H9 (cell line): ENCODE results near the gene BRINP2. TPM values are rescaled to one million over a fixed set of nuclear protein-coding genes. Genes with fewer than 3 reads are reported as not detected.

ENCODE experiments used
- DNase-seq: peaks from one replicate; pipeline ENCODE4 v3.0.0-alpha.2; 2017
- H2AFZ ChIP-seq: one replicate; pipeline ENCODE4 v1.6.1; 2013; ENCODE audit warnings: mild to moderate bottlenecking, low read length, control low read depth, moderate library complexity
- H2AK5ac ChIP-seq: 2 replicates; pipeline ENCODE4 v1.6.1; 2013; ENCODE audit warnings: low read length, control low read depth, mixed read lengths; ENCODE audit not compliant: insufficient read length
- H2BK120ac ChIP-seq: one replicate; pipeline ENCODE4 v1.6.1; 2013; ENCODE audit warnings: low read depth, mild to moderate bottlenecking, low read length, control low read depth, inconsistent platforms; ENCODE audit not compliant: poor library complexity, severe bottlenecking
- H2BK12ac ChIP-seq: 2 replicates; pipeline ENCODE4 v1.6.1; 2013; ENCODE audit warnings: low read length, control low read depth, mixed read lengths, low read depth; ENCODE audit not compliant: insufficient read length
- H2BK15ac ChIP-seq: 2 replicates; pipeline ENCODE4 v1.6.1; 2013; ENCODE audit warnings: low read depth, low read length, control low read depth
- H2BK20ac ChIP-seq: one replicate; pipeline ENCODE4 v1.6.1; 2013; ENCODE audit warnings: low read depth, mild to moderate bottlenecking, low read length, control low read depth, inconsistent platforms; ENCODE audit not compliant: poor library complexity, severe bottlenecking
- H2BK5ac ChIP-seq: 2 replicates; pipeline ENCODE4 v1.6.1; 2013; ENCODE audit warnings: low read length, control low read depth, mixed read lengths; ENCODE audit not compliant: insufficient read length
- H3K14ac ChIP-seq: 2 replicates; pipeline ENCODE4 v1.6.1; 2013; ENCODE audit warnings: low read length, control low read depth; ENCODE audit not compliant: insufficient read depth
- H3K18ac ChIP-seq: 2 replicates; pipeline ENCODE4 v1.6.1; 2013; ENCODE audit warnings: low read depth, mild to moderate bottlenecking, mixed read lengths, low read length, control low read depth; ENCODE audit not compliant: insufficient read length
- H3K23ac ChIP-seq: 2 replicates; pipeline ENCODE4 v1.6.1; 2013; ENCODE audit warnings: low read length, control low read depth, mixed read lengths, low read depth; ENCODE audit not compliant: insufficient read length
- H3K23me2 ChIP-seq: 2 replicates; pipeline ENCODE4 v1.6.1; 2013; ENCODE audit warnings: low read depth, mild to moderate bottlenecking, mixed read lengths, low read length, control low read depth; ENCODE audit not compliant: insufficient read length, poor library complexity, severe bottlenecking
- H3K27ac ChIP-seq: 2 replicates; pipeline ENCODE4 v1.5.1; 2013; ENCODE audit warnings: low read length, control low read depth, mixed read lengths, low read depth; ENCODE audit not compliant: insufficient read length
- H3K27me3 ChIP-seq: 2 replicates; pipeline ENCODE4 v1.6.1; 2013; ENCODE audit warnings: low read length, control low read depth, inconsistent platforms; ENCODE audit not compliant: insufficient read depth
- H3K4ac ChIP-seq: 2 replicates; pipeline ENCODE4 v1.6.1; 2013; ENCODE audit warnings: low read depth, mild to moderate bottlenecking, control low read depth, inconsistent platforms, low read length, moderate library complexity
- H3K4me1 ChIP-seq: 2 replicates; pipeline ENCODE4 v1.6.1; 2013; ENCODE audit warnings: low read length, control low read depth, inconsistent platforms; ENCODE audit not compliant: insufficient read depth
- H3K4me2 ChIP-seq: 2 replicates; pipeline ENCODE4 v1.6.1; 2013; ENCODE audit warnings: low read length, control low read depth, mixed read lengths; ENCODE audit not compliant: insufficient read length, insufficient read depth
- H3K56ac ChIP-seq: 2 replicates; pipeline ENCODE4 v1.6.1; 2013; ENCODE audit warnings: low read depth, mild to moderate bottlenecking, mixed read lengths, low read length, control low read depth; ENCODE audit not compliant: insufficient read length
- H3K79me1 ChIP-seq: 2 replicates; pipeline ENCODE4 v1.6.1; 2013; ENCODE audit warnings: low read depth, mild to moderate bottlenecking, moderate library complexity, low read length, control low read depth, inconsistent platforms; ENCODE audit not compliant: insufficient read depth, poor library complexity, severe bottlenecking
- H3K79me2 ChIP-seq: 2 replicates; pipeline ENCODE4 v1.6.1; 2013; ENCODE audit warnings: low read length, control low read depth, inconsistent platforms; ENCODE audit not compliant: insufficient read depth
- H3K9ac ChIP-seq: 2 replicates; pipeline ENCODE4 v1.6.1; 2013; ENCODE audit warnings: low read length, control low read depth, mixed read lengths; ENCODE audit not compliant: insufficient read length; ENCODE audit errors: extremely low read depth
- H3K9me3 ChIP-seq: one replicate; pipeline ENCODE4 v1.6.1; 2013; ENCODE audit warnings: low read depth, low read length, inconsistent platforms; ENCODE audit not compliant: control insufficient read depth
- H3T11ph ChIP-seq: one replicate; pipeline ENCODE4 v1.6.1; 2013; ENCODE audit warnings: mild to moderate bottlenecking, low read length, control low read depth, inconsistent platforms
- H4K20me1 ChIP-seq: one replicate; pipeline ENCODE4 v1.6.1; 2013; ENCODE audit not compliant: control insufficient read depth, insufficient read length, insufficient read depth
- H4K5ac ChIP-seq: 2 replicates; pipeline ENCODE4 v1.6.1; 2013; ENCODE audit warnings: low read depth, mild to moderate bottlenecking, mixed read lengths, low read length, control low read depth; ENCODE audit not compliant: insufficient read length
- H4K8ac ChIP-seq: replicated peaks from 2 replicates; pipeline ENCODE4 v1.6.1; 2013; ENCODE audit warnings: low read length, control low read depth, mixed read lengths, low read depth; ENCODE audit not compliant: insufficient read length
- H4K91ac ChIP-seq: 2 replicates; pipeline ENCODE4 v1.6.1; 2013; ENCODE audit warnings: low read depth, mild to moderate bottlenecking, moderate library complexity, mixed read lengths, low read length, control low read depth; ENCODE audit not compliant: insufficient read length
- H3K27ac Mint-ChIP-seq, 3 experiments: 2 replicates in 2 of 3; 3 replicates in 1 of 3; pipeline ENCODE4 v1.8.0; 2020 to 2021; ENCODE audit warnings: mixed read lengths in 3 of 3, mild to moderate bottlenecking in 1 of 3, moderate library complexity in 1 of 3
- H3K27me3 Mint-ChIP-seq: 2 replicates; pipeline ENCODE4 v1.8.0; 2021; ENCODE audit warnings: low read depth, mild to moderate bottlenecking, moderate library complexity, mixed read lengths
- H3K36me3 Mint-ChIP-seq, 3 experiments: 2 replicates in 2 of 3; 3 replicates in 1 of 3; pipeline ENCODE4 v1.8.0; 2020 to 2021; ENCODE audit warnings: low read depth in 3 of 3, mixed read lengths in 3 of 3; ENCODE audit not compliant: insufficient read depth in 1 of 3
- H3K4me1 Mint-ChIP-seq, 2 experiments: 2 replicates each; pipeline ENCODE4 v1.8.0; 2020; ENCODE audit warnings: mixed read lengths in 2 of 2
- H3K4me3 Mint-ChIP-seq, 2 experiments: 2 replicates in 1 of 2; 3 replicates in 1 of 2; pipeline ENCODE4 v1.8.0; 2020 to 2021; ENCODE audit warnings: mild to moderate bottlenecking in 2 of 2, mixed read lengths in 2 of 2, moderate library complexity in 1 of 2
- H3K9me3 Mint-ChIP-seq, 2 experiments: 2 replicates in 1 of 2; 3 replicates in 1 of 2; pipeline ENCODE4 v1.8.0; 2020; ENCODE audit warnings: mild to moderate bottlenecking in 2 of 2, mixed read lengths in 2 of 2, moderate library complexity in 1 of 2
- WGBS: extraction: QIAGEN DNeasy Blood & Tissue Kit; methylation state at CpG from one replicate; pipeline ENCODE4 v1.1.7; 2013; ENCODE audit warnings: missing lambda C conversion rate, low lambda C conversion rate, mixed read lengths; ENCODE audit not compliant: insufficient read length; ENCODE audit errors: extremely low coverage; 5-methylcytosine and 5-hydroxymethylcytosine counted together
- total RNA-seq: library from RNA; stranded (reverse); gene quantifications from 2 replicates; pipeline ENCODE4 v1.2.1, GENCODE V29; 2021
- TF ChIP-seq, protein P1 (sequence below): fragments of 200-600 bp; sonication (generic); conservative IDR thresholded peaks from 3 replicates; pipeline ENCODE4 v1.8.0; 2021; ENCODE audit warnings: antibody characterized with exemption, mild to moderate bottlenecking

Gene BRINP2
- total RNA-seq, 1 experiment from 2014 or later, result not detected

DNA sequence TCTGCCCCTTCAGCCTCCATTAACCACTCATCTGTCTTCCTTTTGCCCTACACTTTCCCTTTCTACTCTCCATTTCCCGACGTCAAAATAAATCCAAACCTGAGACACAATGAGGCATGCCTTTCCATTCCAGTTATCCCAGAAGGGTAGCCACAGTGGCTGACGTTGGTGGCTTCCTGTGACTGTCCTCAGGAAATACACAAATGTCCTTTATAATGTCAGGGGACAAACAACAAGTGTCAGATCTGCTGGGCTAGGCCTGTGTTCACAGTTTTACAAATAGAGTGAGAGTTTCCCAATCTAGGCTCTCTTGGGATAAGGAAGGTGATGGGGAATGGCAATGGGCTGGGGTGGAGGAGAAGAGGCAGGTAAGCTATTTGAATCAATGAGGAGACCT lies 135.3 kb downstream of the BRINP2 start:
- H2BK20ac ChIP-seq, result no peak overlapping the region
- H3K4me3 Mint-ChIP-seq, result no peak overlapping the region
- peaks cover 8 to 11% of the 10 kb centered on the region in 2 experiments for H3K4me1 Mint-ChIP-seq
- H3K9me3 ChIP-seq, result no peaks in the 10 kb centered on the region
- no peaks in the 10 kb centered on the region for H3K27me3 Mint-ChIP-seq
- H3K56ac ChIP-seq, result no peak overlapping the region
- H2BK12ac ChIP-seq, result no peak overlapping the region
- no peaks in the 10 kb centered on the region for H3K36me3 Mint-ChIP-seq
- no peaks in the 10 kb centered on the region for H4K20me1 ChIP-seq
- H4K5ac ChIP-seq, result no peak overlapping the region
- H3K27me3 ChIP-seq, result no peaks in the 10 kb centered on the region
- no peak overlapping the region for H3K4me2 ChIP-seq
- no peak overlapping the region for H2BK120ac ChIP-seq
- no peak overlapping the region for H2BK5ac ChIP-seq
- no peak overlapping the region for H3K27ac ChIP-seq
- H3K27ac Mint-ChIP-seq, result no peak overlapping the region; a peak in 1 of 7 replicates
- no peak overlapping the region for H3K14ac ChIP-seq
- no peaks in the 10 kb centered on the region for H3K23me2 ChIP-seq
- H3K18ac ChIP-seq, result no peak overlapping the region
- H3K9ac ChIP-seq, result no peak overlapping the region
- no peaks in the 10 kb centered on the region for H3K4me1 ChIP-seq
- no peaks in the 10 kb centered on the region for H3K79me2 ChIP-seq
- no peak overlapping the region for H4K91ac ChIP-seq
- H2BK15ac ChIP-seq, result no peak overlapping the region
- DNase-seq, result no peak
- no peak overlapping the region for H4K8ac ChIP-seq
- no peak overlapping the region for H2AK5ac ChIP-seq
- no peaks in the 10 kb centered on the region for H3K79me1 ChIP-seq
- no peak overlapping the region for H3K23ac ChIP-seq
- no peaks in the 10 kb centered on the region for H3K9me3 Mint-ChIP-seq
- no peak overlapping the region for H2AFZ ChIP-seq
- TF ChIP-seq, protein P1, sequence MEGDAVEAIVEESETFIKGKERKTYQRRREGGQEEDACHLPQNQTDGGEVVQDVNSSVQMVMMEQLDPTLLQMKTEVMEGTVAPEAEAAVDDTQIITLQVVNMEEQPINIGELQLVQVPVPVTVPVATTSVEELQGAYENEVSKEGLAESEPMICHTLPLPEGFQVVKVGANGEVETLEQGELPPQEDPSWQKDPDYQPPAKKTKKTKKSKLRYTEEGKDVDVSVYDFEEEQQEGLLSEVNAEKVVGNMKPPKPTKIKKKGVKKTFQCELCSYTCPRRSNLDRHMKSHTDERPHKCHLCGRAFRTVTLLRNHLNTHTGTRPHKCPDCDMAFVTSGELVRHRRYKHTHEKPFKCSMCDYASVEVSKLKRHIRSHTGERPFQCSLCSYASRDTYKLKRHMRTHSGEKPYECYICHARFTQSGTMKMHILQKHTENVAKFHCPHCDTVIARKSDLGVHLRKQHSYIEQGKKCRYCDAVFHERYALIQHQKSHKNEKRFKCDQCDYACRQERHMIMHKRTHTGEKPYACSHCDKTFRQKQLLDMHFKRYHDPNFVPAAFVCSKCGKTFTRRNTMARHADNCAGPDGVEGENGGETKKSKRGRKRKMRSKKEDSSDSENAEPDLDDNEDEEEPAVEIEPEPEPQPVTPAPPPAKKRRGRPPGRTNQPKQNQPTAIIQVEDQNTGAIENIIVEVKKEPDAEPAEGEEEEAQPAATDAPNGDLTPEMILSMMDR, result no peak
- no peak overlapping the region for H3K4ac ChIP-seq
- H3T11ph ChIP-seq, result no peak overlapping the region
- 100% methylated on average over 2 of the region's 3 CpGs for WGBS
